Activated CD8-positive, alpha-beta memory T cell treated with anti-CD3 and anti-CD28 coated beads, Interleukin-2, amount 50 U/mL, for 24 hours (primary cell): ENCODE measurements around the gene VAMP8.
"Not testable (repeated sequence)": the region's sequence is repeated elsewhere in the genome, so short reads cannot be mapped to it uniquely, and the experiment has no call there.

Experiments used
- DNase-seq: peaks from one replicate; pipeline ENCODE4 v3.0.0-alpha.2; 2020; ENCODE audit errors: extremely low read depth

The VAMP8 gene

GRCh38 chr2:85579266-85579935, 2.0 kb downstream of the VAMP8 start:
- no peak for DNase-seq

DNA sequence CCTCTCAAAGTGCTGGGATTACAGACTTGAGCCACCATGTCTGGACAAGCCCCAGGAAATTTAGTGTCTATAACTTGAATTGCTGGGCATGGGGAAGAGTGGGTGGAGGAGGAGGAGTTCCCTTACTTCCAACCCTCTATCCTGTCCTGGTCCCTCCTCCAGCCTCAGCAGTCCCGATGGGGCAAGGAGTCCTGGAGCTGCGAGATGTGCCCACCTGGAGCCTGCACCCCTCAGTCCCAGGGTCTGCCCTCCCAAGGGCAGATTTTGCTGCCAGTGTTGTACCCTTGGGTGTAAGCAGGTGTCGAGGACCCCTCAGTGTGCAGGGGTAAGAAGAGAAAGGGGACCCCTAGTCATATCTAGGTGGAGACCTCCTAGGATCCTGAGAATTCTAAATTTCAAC, 2.8 kb downstream of the VAMP8 start:
- no peak for DNase-seq

GRCh38 chr2:85582492-85582891, 5.1 kb downstream of the VAMP8 start:
- DNase-seq = no peak

DNA sequence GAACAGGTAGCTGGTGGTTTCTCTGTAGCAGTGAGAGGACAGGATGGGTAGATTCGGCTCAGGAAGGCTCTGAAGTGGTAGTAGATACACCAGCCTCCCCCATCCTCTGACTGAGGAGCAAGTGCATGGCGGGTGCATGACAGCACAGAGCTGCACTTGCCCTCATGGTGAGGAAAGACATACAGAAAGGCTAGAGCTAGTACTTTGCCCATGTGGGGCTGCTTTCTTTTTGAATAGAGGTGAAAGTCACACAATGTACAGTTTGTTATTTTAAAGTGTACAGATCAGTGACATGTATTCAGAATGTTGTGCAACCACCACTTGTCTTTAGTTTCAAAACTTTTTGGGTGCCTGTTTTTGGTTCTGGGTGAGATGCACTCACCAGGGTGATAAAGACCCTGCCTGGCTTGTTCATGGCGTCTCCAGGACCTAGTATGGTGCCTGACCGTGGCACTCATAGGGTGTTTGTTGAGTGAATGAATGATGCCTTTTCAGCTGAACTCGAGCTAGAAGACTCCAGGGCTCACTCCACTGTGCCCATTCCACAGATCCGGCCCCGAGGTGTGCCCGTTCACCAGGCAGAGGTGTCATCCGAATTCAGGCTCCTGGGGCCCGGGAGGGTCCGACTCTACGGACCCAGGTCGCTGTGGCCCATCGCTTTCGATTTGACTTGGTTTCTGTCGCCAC, 6.4 kb downstream of the VAMP8 start:
- DNase-seq = no peak

DNA sequence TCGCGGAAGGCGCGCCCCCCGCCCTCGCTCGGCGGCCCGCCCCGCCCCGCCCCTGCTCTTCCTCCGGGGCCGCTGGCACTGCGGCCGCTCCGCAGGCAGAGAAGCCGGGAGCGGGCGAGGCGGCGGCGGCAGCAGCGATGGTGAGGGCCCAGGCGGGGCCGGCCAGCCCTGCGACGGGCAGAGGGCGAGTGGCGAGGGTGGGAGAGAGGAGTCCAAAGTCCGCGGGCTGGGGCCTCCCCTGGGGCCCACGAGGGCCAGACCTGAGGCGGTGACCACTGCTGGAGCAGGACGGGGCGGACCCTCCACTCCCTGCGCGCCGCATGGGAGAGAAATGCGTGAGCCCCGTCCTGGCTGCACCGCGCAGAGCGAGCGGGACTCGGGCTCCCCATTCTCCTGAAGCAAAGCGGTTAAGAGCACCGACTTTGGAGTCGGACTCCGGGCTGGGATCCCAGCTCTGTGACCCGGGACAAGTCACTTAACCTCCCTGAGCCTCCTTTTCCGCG, 7.0 kb downstream of the VAMP8 start, which contains the start of gene VAMP5:
VAMP5 (plus strand) TSS at position 78 of the 503 bp plus-strand sequence; CDS start at position 138, 60 bp downstream.
- no peak for DNase-seq

- no peak for DNase-seq
Observed at GRCh38 chr2:85584857-85585780, 7.7 kb downstream of the VAMP8 start.

DNA sequence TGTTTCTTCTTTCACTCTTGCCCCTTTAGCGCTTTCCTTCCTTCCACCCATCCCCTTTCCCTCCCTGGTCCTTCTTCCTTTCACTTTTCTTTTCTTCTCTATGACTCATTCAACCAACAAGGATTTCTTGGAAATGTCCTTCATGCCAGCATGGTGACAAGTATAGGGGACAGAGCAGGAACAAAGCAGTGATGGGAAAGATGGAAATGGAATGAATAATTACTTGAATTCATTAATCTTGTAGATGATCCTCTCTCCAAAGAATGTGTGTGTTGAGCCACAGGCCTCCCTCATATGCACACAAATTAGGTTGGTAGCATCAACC, 8.4 kb downstream of the VAMP8 start:
- DNase-seq = no peak

DNA sequence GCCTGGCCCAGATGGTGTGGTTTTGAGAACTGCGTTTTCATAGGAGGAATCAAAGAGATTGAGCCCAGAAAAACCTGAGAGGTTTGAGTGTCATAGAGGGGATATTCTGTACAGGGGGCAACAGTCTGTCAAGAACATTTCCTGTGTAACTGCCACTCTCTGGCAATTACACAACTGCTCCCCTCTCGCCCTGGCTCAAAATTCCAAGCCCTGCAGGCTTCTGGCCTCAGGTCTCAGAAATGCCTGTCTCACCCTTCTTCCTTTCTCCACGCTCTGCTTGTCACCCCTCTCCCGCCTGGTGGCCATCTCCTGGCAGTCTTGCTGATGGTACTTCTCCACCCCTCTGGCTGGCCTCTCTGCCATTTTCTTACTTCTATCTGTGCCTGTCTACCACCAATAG, 10.8 kb downstream of the VAMP8 start:
- DNase-seq = no peak

- no peak for DNase-seq
Observed at GRCh38 chr2:85588645-85589044, 11.3 kb downstream of the VAMP8 start.

DNA sequence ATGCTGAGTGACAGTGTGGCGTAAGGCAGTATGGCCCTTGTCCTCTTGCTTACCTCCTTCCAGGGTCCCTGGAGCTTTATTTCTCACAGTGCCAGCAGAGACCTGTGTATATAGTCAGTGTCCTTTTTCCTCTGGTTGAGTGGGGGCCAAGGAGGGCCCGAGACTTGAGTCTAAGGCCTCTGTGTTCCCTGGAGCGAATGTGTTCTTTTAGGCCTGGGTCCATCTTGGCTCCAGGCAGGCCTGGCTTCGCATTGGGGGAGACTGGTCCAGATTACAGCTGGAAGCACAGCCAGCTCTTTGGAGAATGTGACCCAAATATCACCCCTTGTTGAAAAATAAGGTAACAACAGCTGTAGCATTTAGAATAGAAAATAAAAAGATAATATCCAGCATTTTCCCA, 11.8 kb downstream of the VAMP8 start:
- DNase-seq = no peak

- no peak for DNase-seq
Observed at GRCh38 chr2:85589982-85590791, 12.8 kb downstream of the VAMP8 start.

DNA sequence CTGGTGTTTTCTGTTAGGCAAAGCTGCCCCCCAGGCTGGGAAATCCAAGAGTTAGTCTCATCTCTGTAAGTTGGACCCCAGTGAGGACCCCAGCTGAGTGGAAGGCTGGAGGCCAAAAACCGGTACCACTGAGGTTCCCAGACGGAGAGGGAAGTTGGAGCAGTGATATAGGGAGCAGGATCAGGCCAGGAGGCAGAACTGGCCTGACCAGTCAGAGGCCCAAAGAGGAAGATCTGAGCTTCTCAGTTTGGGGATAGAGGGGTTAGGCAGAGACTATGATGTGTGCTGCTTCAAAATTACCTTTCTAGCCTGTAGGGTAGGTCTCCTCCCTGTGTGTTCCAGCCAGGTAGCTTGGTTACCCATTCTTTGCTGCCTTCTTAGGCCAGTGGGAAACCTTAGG, 13.6 kb downstream of the VAMP8 start:
- no peak for DNase-seq

- no peak for DNase-seq
Observed at GRCh38 chr2:85591563-85591962, 14.2 kb downstream of the VAMP8 start.

GRCh38 chr2:85592299-85592698, 14.9 kb downstream of the VAMP8 start:
- not testable (repeated sequence) for DNase-seq

GRCh38 chr2:85593023-85593422, 15.6 kb downstream of the VAMP8 start:
- DNase-seq = no peak

DNA sequence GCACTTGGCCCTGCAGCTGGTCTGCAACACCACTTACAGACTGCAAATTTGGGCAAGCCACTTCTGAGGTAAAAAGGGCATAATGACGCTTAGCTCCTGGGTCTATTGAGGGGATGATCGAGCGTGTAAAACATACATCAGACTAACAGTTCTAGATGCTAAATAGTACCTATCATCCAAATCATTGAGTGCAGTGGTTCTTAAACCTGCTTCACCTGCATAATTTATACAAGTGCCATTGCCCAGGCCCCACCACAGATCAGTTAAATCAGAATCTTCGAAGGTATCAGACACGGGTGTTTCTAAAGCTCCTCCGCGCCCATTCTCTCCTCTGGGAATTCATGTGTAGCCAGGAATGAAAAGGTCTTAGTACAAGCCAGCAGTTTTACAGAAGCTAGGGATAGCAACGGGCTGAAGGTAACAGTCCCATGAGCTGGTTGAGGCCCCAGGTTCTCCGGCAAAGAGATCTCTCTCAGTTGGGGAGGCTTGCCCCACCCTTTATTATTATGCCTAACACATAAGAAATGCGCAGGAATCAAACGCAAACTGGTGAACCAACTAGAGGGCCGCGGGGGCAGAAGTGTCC, 17.4 kb downstream of the VAMP8 start:
- no peak for DNase-seq

DNA sequence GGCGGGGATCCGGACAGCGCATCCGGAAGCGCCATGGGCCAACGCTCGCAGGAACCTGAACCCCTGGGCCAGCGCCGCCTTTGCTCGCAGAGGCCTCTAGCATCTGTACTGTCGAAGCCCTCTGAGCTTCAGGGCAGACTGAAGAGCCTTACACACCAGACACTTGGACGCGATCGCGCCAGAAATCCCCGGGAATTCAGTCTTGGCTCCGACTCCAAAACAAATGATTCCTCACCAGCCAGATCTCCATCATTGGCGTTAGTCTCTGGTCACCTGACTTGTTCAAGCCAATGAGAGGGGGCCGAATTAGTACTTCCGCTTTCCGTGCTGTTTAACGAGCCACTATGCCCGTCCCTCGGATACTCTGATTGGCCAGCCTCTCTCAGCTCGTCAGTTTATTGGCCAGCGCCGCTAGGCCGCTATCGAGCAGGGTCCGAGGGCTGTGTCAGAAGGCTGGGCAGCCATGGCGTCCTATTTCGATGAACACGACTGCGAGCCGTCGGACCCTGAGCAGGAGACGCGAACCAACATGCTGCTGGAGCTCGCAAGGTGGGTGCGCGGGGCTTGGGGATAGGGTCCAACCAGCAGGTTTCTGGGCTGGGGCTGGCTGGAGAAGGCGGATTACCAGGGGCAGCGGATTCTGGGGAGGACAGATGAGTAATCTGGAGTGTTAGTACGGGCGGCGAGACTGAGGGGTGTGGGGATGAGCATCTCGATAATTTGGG, 18.1 kb downstream of the VAMP8 start, which contains the start of gene RNF181:
RNF181 (plus strand) TSS at position 445 of the 725 bp plus-strand sequence; CDS start at position 464, 19 bp downstream.
- peak; percentile 84 for DNase-seq

GRCh38 chr2:85596026-85596333, 18.6 kb downstream of the VAMP8 start:
- DNase-seq = no peak

- no peak for DNase-seq
Observed at GRCh38 chr2:85596486-85597143, 19.2 kb downstream of the VAMP8 start.

DNA sequence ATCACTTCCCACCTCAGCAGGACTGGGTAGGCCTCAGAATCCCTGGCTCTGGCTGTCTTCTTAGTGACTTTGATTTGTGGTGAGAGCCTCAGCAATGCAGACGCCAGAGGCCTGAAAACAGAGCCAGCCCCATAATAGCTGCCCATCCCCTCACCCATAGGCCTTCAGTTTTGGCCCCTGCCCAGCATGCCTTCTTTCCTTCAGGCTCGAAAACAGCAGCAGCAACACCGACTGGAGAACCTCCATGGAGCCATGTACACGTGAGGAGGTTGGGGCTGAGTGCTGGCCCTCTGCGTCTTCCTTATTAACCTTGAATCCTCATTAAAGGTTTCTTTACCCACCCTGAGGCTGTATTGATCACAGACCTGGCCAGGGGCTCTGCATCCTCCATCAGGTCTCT, 19.9 kb downstream of the VAMP8 start:
- DNase-seq = no peak
